GM18511 (cell line): ENCODE measurements around the gene SELENOS.

Experiments used
- ATAC-seq: cut with Tn5 transposase; IDR thresholded peaks from one replicate; pipeline ENCODE4 v1.9.1; 2021; ENCODE audit warnings: mild to moderate bottlenecking, moderate library complexity; ENCODE audit not compliant: unreplicated experiment

Gene SELENOS

GRCh38 chr15:101225658-101226057, 51.6 kb downstream of the SELENOS start:
- ATAC-seq: no peak
